Measurements from ENCODE around the gene CAMK1D.

Gene CAMK1D

GRCh38 chr10:12412666-12413368 lies 63.5 kb downstream of the CAMK1D start:
- TF ChIP-seq, protein P1, sequence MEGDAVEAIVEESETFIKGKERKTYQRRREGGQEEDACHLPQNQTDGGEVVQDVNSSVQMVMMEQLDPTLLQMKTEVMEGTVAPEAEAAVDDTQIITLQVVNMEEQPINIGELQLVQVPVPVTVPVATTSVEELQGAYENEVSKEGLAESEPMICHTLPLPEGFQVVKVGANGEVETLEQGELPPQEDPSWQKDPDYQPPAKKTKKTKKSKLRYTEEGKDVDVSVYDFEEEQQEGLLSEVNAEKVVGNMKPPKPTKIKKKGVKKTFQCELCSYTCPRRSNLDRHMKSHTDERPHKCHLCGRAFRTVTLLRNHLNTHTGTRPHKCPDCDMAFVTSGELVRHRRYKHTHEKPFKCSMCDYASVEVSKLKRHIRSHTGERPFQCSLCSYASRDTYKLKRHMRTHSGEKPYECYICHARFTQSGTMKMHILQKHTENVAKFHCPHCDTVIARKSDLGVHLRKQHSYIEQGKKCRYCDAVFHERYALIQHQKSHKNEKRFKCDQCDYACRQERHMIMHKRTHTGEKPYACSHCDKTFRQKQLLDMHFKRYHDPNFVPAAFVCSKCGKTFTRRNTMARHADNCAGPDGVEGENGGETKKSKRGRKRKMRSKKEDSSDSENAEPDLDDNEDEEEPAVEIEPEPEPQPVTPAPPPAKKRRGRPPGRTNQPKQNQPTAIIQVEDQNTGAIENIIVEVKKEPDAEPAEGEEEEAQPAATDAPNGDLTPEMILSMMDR (IDR thresholded peaks at IDR 0.05), result no peak

DNA sequence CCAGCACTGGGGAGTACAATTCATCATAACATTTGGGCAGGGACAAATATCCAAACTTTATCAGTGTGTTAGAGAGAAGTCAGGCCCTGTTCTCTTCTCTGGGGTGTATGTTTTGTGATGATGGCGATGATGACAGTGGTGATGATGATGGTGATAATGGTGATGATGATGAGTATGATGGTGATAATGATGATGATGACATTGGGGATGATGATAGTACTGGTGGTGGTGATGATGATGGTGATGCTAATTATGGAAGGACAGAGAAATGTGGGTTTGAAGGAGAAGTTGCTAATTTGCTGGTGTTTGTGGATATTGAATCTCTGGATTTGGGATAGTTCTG lies 64.0 kb downstream of the CAMK1D start:
- TF ChIP-seq, protein P1 (IDR thresholded peaks at IDR 0.05), result no peak

GRCh38 chr10:12414278-12414989 lies 65.1 kb downstream of the CAMK1D start:
- TF ChIP-seq, protein P1 (IDR thresholded peaks at IDR 0.05), result no peak

GRCh38 chr10:12416344-12417050 lies 67.2 kb downstream of the CAMK1D start:
- TF ChIP-seq, protein P1 (IDR thresholded peaks at IDR 0.05), result no peak

DNA sequence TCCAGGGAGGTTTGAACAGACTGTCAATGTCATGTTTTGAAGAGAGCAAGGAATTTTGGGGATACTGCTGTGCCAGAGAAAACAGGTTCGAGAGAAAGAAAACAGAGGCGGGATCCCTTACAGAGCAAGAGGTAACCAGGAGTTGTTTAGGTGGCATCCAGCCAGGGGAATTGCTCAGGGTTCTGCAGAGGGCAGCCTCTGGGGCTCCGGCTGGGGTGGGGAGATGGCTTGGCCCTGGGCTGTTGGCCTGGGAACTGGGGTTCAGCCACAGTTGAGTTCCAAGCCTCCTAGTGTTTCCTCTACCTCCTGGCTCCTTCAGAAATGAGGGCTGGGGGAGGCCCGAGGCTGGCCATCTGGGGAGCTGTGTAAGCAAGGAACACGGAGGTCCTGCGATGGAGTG lies 68.0 kb downstream of the CAMK1D start:
- TF ChIP-seq, protein P1 (IDR thresholded peaks at IDR 0.05), result no peak

GRCh38 chr10:12418000-12418399 lies 68.7 kb downstream of the CAMK1D start:
- TF ChIP-seq, protein P1 (IDR thresholded peaks at IDR 0.05), result no peak

DNA sequence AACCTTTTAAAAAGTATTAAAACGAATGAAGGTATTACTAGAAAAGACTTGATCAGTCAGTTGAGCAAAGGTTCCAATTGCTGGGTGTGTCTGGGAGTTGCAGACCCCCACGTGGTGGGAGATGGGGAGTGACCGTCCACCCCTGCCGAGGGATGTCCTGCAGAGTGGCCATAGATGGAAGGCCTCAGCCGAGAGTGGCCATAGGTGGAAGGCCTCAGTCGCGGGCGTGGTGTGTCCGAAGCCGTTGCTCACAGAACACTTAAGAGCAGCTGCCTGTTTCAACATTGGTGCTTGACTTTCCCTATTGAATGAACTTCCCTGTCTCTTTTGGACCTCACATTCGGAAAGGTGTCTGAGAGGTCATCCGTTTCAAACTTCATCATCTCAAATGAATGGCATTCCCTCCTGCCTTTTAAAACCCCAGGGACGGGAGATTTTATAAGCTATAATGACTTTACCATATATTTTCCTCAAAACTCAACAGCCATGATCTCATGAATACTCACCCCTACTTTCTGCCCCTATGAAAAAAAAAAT lies 69.4 kb downstream of the CAMK1D start:
- TF ChIP-seq, protein P1 (IDR thresholded peaks at IDR 0.05), result no peak
